Left lung (tissue), 10 donors: ENCODE data around the gene TLE3. TPM values are rescaled to one million over a fixed set of nuclear protein-coding genes. Genes with fewer than 3 reads are reported as not detected.

Experiments
- ATAC-seq: fragments of 200-7000 bp; cut with Tn5 transposase; one replicate; pipeline ENCODE4 v1.9.1; 2020; ENCODE audit warnings: moderate library complexity
- DNase-seq, 4 donors: peaks; one replicate each; pipeline ENCODE4 v3.0.0-alpha.2; 2013 to 2020
- H3K27ac ChIP-seq, 2 donors: fragments of 200-600 bp; sonication (generic) in 1 of 2; one replicate each; pipeline versions ENCODE4 v1.5.0 to v1.8.0; 2020 to 2021
- H3K27me3 ChIP-seq, 2 donors: fragments of 200-600 bp; sonication (generic) in 1 of 2; one replicate each; pipeline versions ENCODE4 v1.5.0 to v1.8.0; 2020 to 2021
- H3K36me3 ChIP-seq, 2 donors: fragments of 200-600 bp; sonication (generic) in 1 of 2; one replicate each; pipeline versions ENCODE4 v1.5.0 to v1.8.0; 2020 to 2021
- H3K4me1 ChIP-seq, 2 donors: fragments of 200-600 bp; one replicate each; pipeline ENCODE4 v1.8.0; 2021
- H3K4me3 ChIP-seq, 2 donors: fragments of 200-600 bp; sonication (generic) in 1 of 2; one replicate each; pipeline versions ENCODE4 v1.5.0 to v1.8.0; 2020 to 2021; ENCODE audit warnings: mild to moderate bottlenecking in 1 of 2
- H3K9me3 ChIP-seq, 2 donors: fragments of 200-600 bp; sonication (generic) in 1 of 2; one replicate each; pipeline versions ENCODE4 v1.5.0 to v1.8.0; 2020 to 2021
- intact Hi-C, 2 donors: fragments of 100-400 bp; cut with DNase I; formaldehyde crosslinking; loops; one replicate each; pipeline versions ENCODE4 v1.11.2 to v1.14.2; 2022
- polyA plus RNA-seq, 6 donors: library from polyadenylated mRNA; unstranded; fragments of 120-200 nt; gene quantifications; one replicate each; pipeline ENCODE4 v1.2.1, GENCODE V29; 2013; ENCODE audit not compliant: insufficient read length in 6 of 6
- total RNA-seq, 2 donors: library from RNA; stranded (reverse); fragmentation: NEBNext Ultra II Directional; extraction: Animal tissue kit (Norgen Biotek cat#: 25700); gene quantifications; one replicate each; pipeline ENCODE4 v1.2.1, GENCODE V29; 2021
- TF ChIP-seq, protein P1 (sequence below), 2 donors: fragments of 200-600 bp; sonication (generic) in 1 of 2; IDR thresholded peaks; one replicate each; pipeline versions ENCODE4 v1.5.0 to v1.8.0; 2021; ENCODE audit warnings: antibody characterized with exemption in 2 of 2
- donor health status: DM: no; HTN: yes; CAD: no.
- donor health status: DM: no; HTN: no; CAD: no.

TLE3 gene
- total and polyA plus RNA-seq, 8 donors = 48.2 to 77.2 (median 62.0) TPM

DNA sequence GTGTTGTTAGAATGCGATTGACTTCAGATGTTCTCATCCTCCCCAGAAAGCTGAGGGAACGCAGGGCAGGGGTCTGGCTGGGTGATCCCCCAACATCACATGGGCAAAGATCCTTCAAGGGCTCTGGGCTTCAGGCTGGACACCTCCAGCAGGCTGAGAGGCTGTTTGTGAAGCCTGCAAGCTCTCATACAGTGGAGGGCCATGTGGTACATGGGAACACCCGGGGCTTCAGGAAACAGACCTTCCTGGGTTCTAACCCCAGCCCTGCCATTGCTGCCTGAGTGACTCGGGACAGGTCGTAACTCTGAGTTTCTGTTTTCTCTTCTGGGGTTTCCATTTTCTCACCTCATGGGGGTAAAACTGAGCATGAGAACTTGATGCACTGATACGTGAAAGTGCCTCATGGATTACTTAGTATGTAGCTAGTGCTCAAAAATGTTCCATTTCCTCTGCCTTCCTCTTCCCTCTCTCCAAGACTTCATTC lies 81.2 kb downstream of the TLE3 start:
- DNase-seq = no peak
- Histone ChIP-seq H3K36me3 (no peaks in the 10 kb centered on the region), H3K27ac (no peak overlapping the region), H3K9me3 (no peaks in the 10 kb centered on the region), H3K4me3 (no peak overlapping the region), H3K4me1 (no peaks in the 10 kb centered on the region), H3K27me3 (no peaks in the 10 kb centered on the region)
- ATAC-seq = no peak
- intact Hi-C loops = no loop called here
- TF ChIP-seq, protein P1, sequence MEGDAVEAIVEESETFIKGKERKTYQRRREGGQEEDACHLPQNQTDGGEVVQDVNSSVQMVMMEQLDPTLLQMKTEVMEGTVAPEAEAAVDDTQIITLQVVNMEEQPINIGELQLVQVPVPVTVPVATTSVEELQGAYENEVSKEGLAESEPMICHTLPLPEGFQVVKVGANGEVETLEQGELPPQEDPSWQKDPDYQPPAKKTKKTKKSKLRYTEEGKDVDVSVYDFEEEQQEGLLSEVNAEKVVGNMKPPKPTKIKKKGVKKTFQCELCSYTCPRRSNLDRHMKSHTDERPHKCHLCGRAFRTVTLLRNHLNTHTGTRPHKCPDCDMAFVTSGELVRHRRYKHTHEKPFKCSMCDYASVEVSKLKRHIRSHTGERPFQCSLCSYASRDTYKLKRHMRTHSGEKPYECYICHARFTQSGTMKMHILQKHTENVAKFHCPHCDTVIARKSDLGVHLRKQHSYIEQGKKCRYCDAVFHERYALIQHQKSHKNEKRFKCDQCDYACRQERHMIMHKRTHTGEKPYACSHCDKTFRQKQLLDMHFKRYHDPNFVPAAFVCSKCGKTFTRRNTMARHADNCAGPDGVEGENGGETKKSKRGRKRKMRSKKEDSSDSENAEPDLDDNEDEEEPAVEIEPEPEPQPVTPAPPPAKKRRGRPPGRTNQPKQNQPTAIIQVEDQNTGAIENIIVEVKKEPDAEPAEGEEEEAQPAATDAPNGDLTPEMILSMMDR (IDR thresholded peaks at IDR 0.05) = no peak

DNA sequence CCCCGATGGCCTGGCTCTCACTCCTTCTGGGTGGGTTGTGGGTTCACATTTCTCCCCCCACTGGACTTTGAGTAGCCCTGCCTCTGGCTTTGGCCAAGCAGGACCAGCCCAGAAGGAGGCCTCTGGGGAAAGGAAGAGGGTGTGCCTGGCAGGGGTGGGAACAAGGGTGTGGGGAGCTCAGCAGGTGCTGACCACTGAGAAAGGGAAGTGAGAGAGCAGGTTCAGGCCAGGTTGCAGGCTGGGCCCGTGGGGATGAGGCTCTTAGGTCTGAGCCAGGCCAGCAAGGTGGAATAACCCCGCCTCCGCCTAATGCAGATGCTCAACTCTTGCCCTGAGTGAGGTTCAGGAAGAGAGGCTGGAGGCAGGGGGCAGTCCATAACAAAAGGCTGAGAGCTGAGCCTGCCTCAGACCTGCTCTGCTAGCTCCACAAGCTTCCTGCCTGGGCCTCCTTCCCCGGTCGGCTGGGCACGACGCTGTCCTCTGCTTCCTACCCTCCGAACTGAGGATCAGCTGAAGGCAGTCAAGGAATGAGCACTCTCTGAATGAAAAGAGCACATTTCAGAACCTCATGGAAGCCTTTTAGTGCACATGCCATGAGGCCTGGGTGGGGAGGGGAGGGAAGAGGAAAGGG lies 82.7 kb downstream of the TLE3 start:
- DNase-seq (no peak), ATAC-seq (no peak)
- H3K4me1 ChIP-seq = no peaks in the 10 kb centered on the region
- no peaks in the 10 kb centered on the region for H3K9me3 ChIP-seq
- no peaks in the 10 kb centered on the region for H3K36me3 ChIP-seq
- H3K27ac ChIP-seq = no peak overlapping the region
- TF ChIP-seq, protein P1 (IDR thresholded peaks at IDR 0.05) = no peak
- intact Hi-C loops = no loop called here
- H3K4me3 ChIP-seq = no peak overlapping the region
- H3K27me3 ChIP-seq = no peaks in the 10 kb centered on the region

DNA sequence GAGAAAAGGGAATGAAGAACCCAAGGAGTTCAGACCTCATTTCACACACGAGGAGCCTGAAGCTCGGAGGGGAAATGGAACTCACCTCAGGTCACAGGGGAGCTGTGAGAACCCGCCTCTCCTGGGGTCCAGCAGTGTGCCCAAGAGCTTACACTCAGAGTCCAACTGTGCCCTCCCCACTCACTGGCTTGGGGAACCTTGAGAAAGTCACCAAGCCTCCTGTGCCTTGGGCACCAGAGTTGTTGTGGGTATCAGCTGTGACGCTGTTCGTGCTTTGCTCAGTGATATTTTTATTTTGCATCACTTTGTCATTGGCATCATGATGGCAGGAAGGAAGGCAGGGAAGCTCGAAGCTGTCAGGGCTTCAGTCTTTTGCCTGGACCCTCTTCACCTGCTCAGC lies 83.4 kb downstream of the TLE3 start:
- Histone ChIP-seq H3K27me3 (no peaks in the 10 kb centered on the region), H3K36me3 (no peaks in the 10 kb centered on the region), H3K9me3 (no peaks in the 10 kb centered on the region), H3K4me3 (no peak overlapping the region), H3K4me1 (no peaks in the 10 kb centered on the region), H3K27ac (no peak overlapping the region)
- intact Hi-C loops = no loop called here
- ATAC-seq (no peak), DNase-seq (no peak)
- TF ChIP-seq, protein P1 (IDR thresholded peaks at IDR 0.05) = no peak

DNA sequence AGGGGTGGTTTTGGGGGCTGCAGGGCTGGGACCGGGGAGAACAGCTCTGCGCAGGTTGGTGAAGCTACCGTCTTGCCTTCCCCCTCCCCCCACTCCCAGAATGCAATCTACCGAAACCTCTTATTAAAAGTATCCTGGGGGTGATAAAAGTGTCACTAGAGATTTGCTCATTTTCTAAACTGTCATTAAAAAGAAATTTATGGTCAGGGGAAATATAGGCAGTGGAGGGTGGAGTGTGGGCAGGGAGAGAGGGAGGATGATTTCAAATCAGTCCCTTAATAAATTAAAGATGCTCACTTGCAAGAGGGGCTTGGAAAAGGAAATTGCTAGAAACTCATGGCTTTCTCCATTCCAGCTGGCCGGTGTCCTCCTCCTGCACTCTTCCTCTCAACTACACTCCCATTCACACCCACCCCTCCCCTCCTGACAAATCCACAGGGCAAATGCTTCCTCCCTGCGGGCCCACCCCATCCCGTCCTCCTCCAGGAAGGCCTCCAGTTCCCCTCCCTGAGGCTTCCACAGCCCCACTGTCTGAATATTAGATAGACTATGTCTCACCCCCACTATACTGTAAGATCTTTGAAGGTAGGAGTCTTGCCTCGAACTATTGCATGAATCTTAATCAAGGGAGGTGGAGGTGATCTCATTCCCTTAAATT lies 83.9 kb downstream of the TLE3 start:
- H3K4me1 ChIP-seq = no peaks in the 10 kb centered on the region
- TF ChIP-seq, protein P1 (IDR thresholded peaks at IDR 0.05) = no peak
- no peak overlapping the region for H3K4me3 ChIP-seq
- no peak overlapping the region for H3K27ac ChIP-seq
- no peaks in the 10 kb centered on the region for H3K9me3 ChIP-seq
- no peaks in the 10 kb centered on the region for H3K27me3 ChIP-seq
- intact Hi-C loops = no loop called here
- no peak for DNase-seq
- H3K36me3 ChIP-seq = no peaks in the 10 kb centered on the region
- ATAC-seq = no peak

DNA sequence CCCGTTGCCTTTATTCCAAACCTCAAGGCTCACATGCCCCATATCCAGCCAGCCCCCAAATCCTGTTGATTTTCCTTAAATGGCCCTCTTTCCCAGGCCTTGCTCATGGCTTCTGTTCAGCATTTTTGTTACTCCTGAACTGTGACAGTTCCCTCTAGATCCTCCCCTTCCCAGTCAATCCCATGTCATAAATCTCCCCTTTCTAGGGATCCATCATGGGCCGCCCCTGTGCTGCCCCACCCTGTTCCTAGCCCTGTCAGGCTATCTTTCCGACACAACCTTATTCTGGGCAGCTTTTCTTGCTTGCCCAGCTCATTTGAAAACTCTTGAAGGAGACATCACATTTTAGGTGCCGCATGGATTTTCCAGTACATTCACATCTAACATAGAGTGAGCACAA lies 84.8 kb downstream of the TLE3 start:
- H3K27me3 ChIP-seq = no peaks in the 10 kb centered on the region
- H3K27ac ChIP-seq = no peak overlapping the region
- H3K36me3 ChIP-seq = no peaks in the 10 kb centered on the region
- TF ChIP-seq, protein P1 (IDR thresholded peaks at IDR 0.05) = no peak
- H3K9me3 ChIP-seq = no peaks in the 10 kb centered on the region
- intact Hi-C loops = no loop called here
- DNase-seq = no peak
- H3K4me3 ChIP-seq = no peak overlapping the region
- ATAC-seq = no peak
- no peaks in the 10 kb centered on the region for H3K4me1 ChIP-seq
